Measurements from ENCODE around the gene OR8K1. TPM values are rescaled to one million over a fixed set of nuclear protein-coding genes. Genes with fewer than 3 reads are reported as not detected.

Gene OR8K1
- total RNA-seq = not detected
- not detected for polyA plus RNA-seq (ENCODE audit: insufficient read depth, low read depth, low replicate concordance)
- long read RNA-seq, donor 1 = 0 reads
- long read RNA-seq, donor 2 = 0 reads

- intact Hi-C loops (cut with DNase I; ENCODE audit: low total_unique reads) = no loop called here
- Histone ChIP-seq H3K27ac (no peak within 1 kb of the TSS), H3K27me3 (no peaks in the 10 kb centered on the region), H3K4me1 (no peaks in the 10 kb centered on the region), H3K4me3 (no peak within 1 kb of the TSS), H3K9me3 (no peaks in the 10 kb centered on the region), H3K36me3 (ENCODE audit: low read depth, missing control alignments) (no peaks in the 10 kb centered on the region)
- DNase-seq = no peak
- 92 to 93% methylated on average over 1 of the region's 1 CpG for WGBS, 2 donors
- TF ChIP-seq CTCF (IDR thresholded peaks at IDR 0.05) (no peak), POLR2A (IDR thresholded peaks at IDR 0.05) (no peak)
Observed at GRCh38 chr11:56345739-56346138, at the start of gene OR8K1. Gene OR8K1, plus strand, starts transcription at chr11:56346039. Its CDS starts 0 bp downstream, at chr11:56346039.

DNA sequence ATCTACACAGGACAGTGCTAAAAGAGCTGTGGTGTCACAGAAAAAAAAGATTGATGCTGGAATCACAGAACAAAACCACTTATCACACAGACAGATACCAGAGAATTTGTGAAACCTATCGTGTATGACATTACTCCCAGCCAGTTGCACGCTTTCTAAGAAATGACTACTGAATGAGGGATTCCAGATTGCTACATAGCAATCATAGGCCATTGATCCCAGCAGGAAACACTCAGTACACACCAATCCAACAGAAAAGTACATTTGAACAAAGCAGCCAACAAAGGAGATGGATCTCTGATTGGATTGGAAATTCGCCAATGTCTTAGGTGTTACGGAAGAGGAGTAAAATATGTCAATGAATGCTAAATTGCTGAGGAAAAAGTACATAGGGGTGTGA lies 48.9 kb upstream of the OR8K1 start:
- intact Hi-C loops (cut with DNase I; ENCODE audit: low total_unique reads) = no loop called here
- Histone ChIP-seq H3K4me3 (no peak overlapping the region), H3K9me3 (no peaks in the 10 kb centered on the region), H3K4me1 (no peaks in the 10 kb centered on the region), H3K36me3 (ENCODE audit: low read depth, missing control alignments) (no peaks in the 10 kb centered on the region), H3K27ac (no peak overlapping the region), H3K27me3 (no peaks in the 10 kb centered on the region)
- DNase-seq = no peak
- no peak for TF ChIP-seq CTCF (IDR thresholded peaks at IDR 0.05)
- TF ChIP-seq POLR2A (IDR thresholded peaks at IDR 0.05) = no peak
- 84 to 90% methylated on average over 4 of the region's 4 CpGs for WGBS, 2 donors

DNA sequence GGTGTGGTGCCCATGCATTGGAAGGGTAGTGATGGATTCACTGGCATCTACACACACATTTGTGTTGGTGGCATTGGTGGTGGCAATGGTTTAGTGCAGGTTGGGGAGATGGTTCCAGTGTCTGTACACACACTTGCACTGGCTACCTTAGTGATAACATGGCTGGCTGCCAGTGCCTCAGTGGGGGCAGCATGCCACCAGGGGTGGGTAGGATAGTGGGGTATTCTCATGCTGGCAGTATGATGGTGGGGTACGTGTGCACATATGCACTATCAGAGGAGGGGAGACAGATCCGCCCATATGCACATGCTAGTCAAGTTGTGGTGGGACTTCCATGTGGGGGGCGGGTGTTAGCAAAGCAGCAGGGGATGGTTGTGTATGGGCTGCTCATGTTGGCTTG lies 38.0 kb upstream of the OR8K1 start:
- Histone ChIP-seq H3K27ac (no peak overlapping the region), H3K4me3 (no peak overlapping the region), H3K27me3 (no peaks in the 10 kb centered on the region), H3K36me3 (ENCODE audit: low read depth, missing control alignments) (no peaks in the 10 kb centered on the region), H3K9me3 (no peaks in the 10 kb centered on the region), H3K4me1 (no peaks in the 10 kb centered on the region)
- DNase-seq = no peak
- intact Hi-C loops (cut with DNase I; ENCODE audit: low total_unique reads) = no loop called here
- no peak for TF ChIP-seq CTCF (IDR thresholded peaks at IDR 0.05)
- TF ChIP-seq POLR2A (IDR thresholded peaks at IDR 0.05) = no peak
- 88 to 96% methylated on average over 3 of the region's 3 CpGs for WGBS, 2 donors

DNA sequence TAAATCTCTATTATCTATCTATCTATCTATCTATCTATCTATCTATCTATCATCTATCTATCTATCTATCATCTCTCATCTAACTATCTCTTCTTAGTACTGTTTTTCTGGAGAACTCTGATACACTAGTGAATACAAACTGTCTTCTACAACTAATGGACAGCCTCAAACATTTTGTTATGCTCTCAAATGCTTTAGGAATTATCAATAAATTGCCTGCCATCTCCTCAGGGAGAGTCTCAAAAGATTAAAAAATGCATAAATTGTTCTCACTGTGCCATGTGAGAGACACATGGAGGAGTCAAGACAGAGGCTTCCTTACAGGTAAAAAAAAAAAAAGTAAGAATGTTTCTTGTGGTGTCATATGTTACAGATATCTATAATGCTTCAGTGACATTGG lies 31.0 kb upstream of the OR8K1 start, which contains the start of gene OR8K3:
OR8K3 (plus strand) TSS at position 301 of the 400 bp plus-strand sequence. CDS start 3,163 bp downstream, outside the sequence.
- no peak for DNase-seq
- no peak for TF ChIP-seq CTCF (IDR thresholded peaks at IDR 0.05)
- intact Hi-C loops (cut with DNase I; ENCODE audit: low total_unique reads) = no loop called here
- no peak within 1 kb of the TSS for H3K27ac ChIP-seq
- H3K4me1 ChIP-seq = no peaks in the 10 kb centered on the region
- no peaks in the 10 kb centered on the region for H3K27me3 ChIP-seq
- no peaks in the 10 kb centered on the region for H3K36me3 ChIP-seq (ENCODE audit: low read depth, missing control alignments)
- H3K9me3 ChIP-seq = no peaks in the 10 kb centered on the region
- H3K4me3 ChIP-seq = no peak within 1 kb of the TSS

DNA sequence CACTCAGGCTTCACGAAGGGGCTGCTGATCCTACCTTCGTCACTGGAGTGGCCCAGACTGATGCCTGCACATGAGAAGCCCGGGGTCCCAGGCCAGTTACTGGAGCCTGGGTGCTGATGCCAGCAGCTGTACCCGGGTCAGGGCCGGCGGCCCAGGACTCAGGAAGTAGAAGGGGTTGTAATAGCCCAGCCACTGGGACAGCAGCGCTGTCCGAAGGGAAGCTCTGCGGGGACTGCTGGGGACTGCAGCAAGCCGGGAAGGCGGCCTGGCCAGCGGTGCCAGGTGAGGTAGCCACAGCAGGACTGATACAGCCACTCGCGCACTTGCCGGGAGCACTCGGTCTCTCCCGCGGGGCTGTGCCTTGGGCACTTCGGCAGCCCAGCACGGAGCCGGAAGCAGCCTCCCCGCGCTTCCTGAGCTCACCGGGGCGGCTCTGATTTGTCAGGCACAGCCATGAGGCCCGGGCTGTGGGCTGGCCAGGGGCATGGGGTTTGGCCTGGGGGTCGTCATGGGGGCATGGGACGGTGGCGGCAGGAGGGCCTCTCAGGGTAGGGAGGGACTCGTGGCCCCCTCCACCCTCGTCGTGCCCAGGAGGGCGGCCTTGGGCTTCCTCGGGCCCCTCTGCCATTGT lies 13.9 kb upstream of the OR8K1 start:
- H3K4me1 ChIP-seq = no peaks in the 10 kb centered on the region
- intact Hi-C loops (cut with DNase I; ENCODE audit: low total_unique reads) = no loop called here
- no peaks in the 10 kb centered on the region for H3K36me3 ChIP-seq (ENCODE audit: low read depth, missing control alignments)
- 40 to 68% methylated on average over 12 to 34 of the region's 34 CpGs for WGBS, 2 donors
- H3K4me3 ChIP-seq = peak overlapping the region; percentile 33 to 54
- H3K9me3 ChIP-seq = no peaks in the 10 kb centered on the region
- no peak overlapping the region for H3K27ac ChIP-seq
- TF ChIP-seq CTCF (IDR thresholded peaks at IDR 0.05) = no peak
- no peak for TF ChIP-seq POLR2A (IDR thresholded peaks at IDR 0.05)
- no peaks in the 10 kb centered on the region for H3K27me3 ChIP-seq
- peak; percentile 36 for DNase-seq
